Vagina (tissue), 2 donors: ENCODE measurements around the gene HSD17B14.
"Not testable (repeated sequence)": the region's sequence is repeated elsewhere in the genome, so short reads cannot be mapped to it uniquely, and the experiment has no call there.

Source experiments
- CTCF ChIP-seq, 3 experiments: fragments of 450-650 bp in 2 of 3; fragments of 200-600 bp in 1 of 3; sonication (generic) in 1 of 3; IDR thresholded peaks; one replicate each; pipeline ENCODE4 v1.5.1; 2017 to 2019; ENCODE audit warnings: antibody characterized with exemption in 3 of 3, mild to moderate bottlenecking in 2 of 3, moderate library complexity in 2 of 3
- POLR2A ChIP-seq, 2 donors: fragments of 450-650 bp; IDR thresholded peaks; one replicate each; pipeline ENCODE4 v1.6.1; 2017; ENCODE audit warnings: antibody characterized with exemption in 2 of 2, mild to moderate bottlenecking in 2 of 2, moderate library complexity in 2 of 2
- POLR2AphosphoS5 ChIP-seq, 2 donors: sonication (generic); formaldehyde crosslinking; IDR thresholded peaks; one replicate each; pipeline ENCODE4 v1.9.0; 2017; ENCODE audit warnings: antibody characterized with exemption in 2 of 2, mild to moderate bottlenecking in 2 of 2, low read depth in 1 of 2; ENCODE audit not compliant: insufficient read depth in 1 of 2

GRCh38 chr19:48787331-48787730 is 49.0 kb downstream of the HSD17B14 start:
- TF ChIP-seq CTCF (IDR thresholded peaks at IDR 0.05); POLR2A (IDR thresholded peaks at IDR 0.05); POLR2AphosphoS5 (IDR thresholded peaks at IDR 0.05; ENCODE audit: insufficient read depth in 1 of 2, low read depth in 1 of 2): not testable (repeated sequence)
